Left forelimb (tissue), 1 donor: ENCODE results near the gene RGS8.

Experiments used
- DNase-seq: peaks from one replicate; pipeline ENCODE4 v3.0.0-alpha.2; 2018; ENCODE audit warnings: low spot score

RGS8 gene

GRCh38 chr1:182684116-182684828 is at the start of gene RGS8:
Gene RGS8 (minus strand): TSS chr1:182684587. CDS start chr1:182669649, 14,938 bp downstream.
- DNase-seq = no peak

GRCh38 chr1:182731852-182732575 is 47.6 kb upstream of the RGS8 start:
- DNase-seq = no peak

GRCh38 chr1:182726912-182727311 is 42.5 kb upstream of the RGS8 start:
- DNase-seq = no peak

- DNase-seq = no peak
Observed at GRCh38 chr1:182725259-182726255, 41.2 kb upstream of the RGS8 start.

- DNase-seq = no peak
Observed at GRCh38 chr1:182724215-182724614, 39.8 kb upstream of the RGS8 start.

- DNase-seq = peak; percentile 71
Observed at GRCh38 chr1:182723200-182723599, 38.8 kb upstream of the RGS8 start.

GRCh38 chr1:182721525-182721924 is 37.1 kb upstream of the RGS8 start:
- no peak for DNase-seq

GRCh38 chr1:182720463-182720862 is 36.1 kb upstream of the RGS8 start:
- DNase-seq = no peak

GRCh38 chr1:182719553-182719952 is 35.2 kb upstream of the RGS8 start:
- no peak for DNase-seq

- DNase-seq = no peak
Observed at GRCh38 chr1:182718311-182718710, 33.9 kb upstream of the RGS8 start.

GRCh38 chr1:182716740-182717720 is 32.6 kb upstream of the RGS8 start:
- no peak for DNase-seq

- no peak for DNase-seq
Observed at GRCh38 chr1:182715531-182715930, 31.1 kb upstream of the RGS8 start.

- no peak for DNase-seq
Observed at GRCh38 chr1:182714546-182714945, 30.2 kb upstream of the RGS8 start.

- DNase-seq = no peak
Observed at GRCh38 chr1:182713939-182714338, 29.6 kb upstream of the RGS8 start.

- DNase-seq = no peak
Observed at GRCh38 chr1:182713492-182713891, 29.1 kb upstream of the RGS8 start.

- no peak for DNase-seq
Observed at GRCh38 chr1:182709855-182710254, 25.5 kb upstream of the RGS8 start.

- no peak for DNase-seq
Observed at GRCh38 chr1:182709225-182709764, 24.9 kb upstream of the RGS8 start.

- no peak for DNase-seq
Observed at GRCh38 chr1:182707122-182707521, 22.7 kb upstream of the RGS8 start.

- no peak for DNase-seq
Observed at GRCh38 chr1:182704677-182705076, 20.3 kb upstream of the RGS8 start.

- no peak for DNase-seq
Observed at GRCh38 chr1:182703539-182703938, 19.2 kb upstream of the RGS8 start.
